HEK293T (cell line): ENCODE data around the gene PRDM13.

Experiments used
- CTCF ChIA-PET: fragments of 350-600 bp; formaldehyde crosslinking; extraction: SDS; loops from one replicate; lab custom pipeline; 2021; ENCODE audit warnings: antibody characterized with exemption, inconsistent platforms; lab: Yijun Ruan, JAX
- POLR2A ChIA-PET: fragments of 350-600 bp; formaldehyde crosslinking; extraction: SDS; loops from one replicate; lab custom pipeline; 2020; ENCODE audit warnings: antibody characterized with exemption, inconsistent platforms; lab: Yijun Ruan, JAX
- DNase-seq: peaks from one replicate; pipeline ENCODE4 v3.0.0; 2012; ENCODE audit warnings: mixed read lengths; ENCODE audit errors: extremely low spot score
- ARNT ChIP-seq: fragments of 450-650 bp; IDR thresholded peaks from 2 replicates; pipeline ENCODE4 v1.6.1; 2017; ENCODE audit warnings: mild to moderate bottlenecking
- BHLHE40 ChIP-seq: fragments of 450-650 bp; IDR thresholded peaks from 2 replicates; pipeline ENCODE4 v1.6.1; 2016; ENCODE audit warnings: mild to moderate bottlenecking, moderate library complexity, borderline replicate concordance
- CTBP1 ChIP-seq: fragments of 450-650 bp; IDR thresholded peaks from 2 replicates; pipeline ENCODE4 v1.6.1; 2016; ENCODE audit warnings: borderline replicate concordance
- ELF4 ChIP-seq: fragments of 450-650 bp; IDR thresholded peaks from 2 replicates; pipeline ENCODE4 v1.6.1; 2017; ENCODE audit warnings: antibody characterized with exemption
- FOXA1 ChIP-seq: fragments of 450-650 bp; IDR thresholded peaks from 2 replicates; pipeline ENCODE4 v1.6.1; 2016; ENCODE audit warnings: mild to moderate bottlenecking
- FOXK2 ChIP-seq: fragments of 450-650 bp; IDR thresholded peaks from 2 replicates; pipeline ENCODE4 v1.6.1; 2016; ENCODE audit warnings: mild to moderate bottlenecking
- FOXM1 ChIP-seq: fragments of 450-650 bp; IDR thresholded peaks from 2 replicates; pipeline ENCODE4 v1.6.1; 2017; ENCODE audit warnings: mild to moderate bottlenecking, borderline replicate concordance
- HDGF ChIP-seq: fragments of 450-650 bp; IDR thresholded peaks from 2 replicates; pipeline ENCODE4 v1.6.1; 2017; ENCODE audit warnings: antibody characterized with exemption, borderline replicate concordance
- L3MBTL2 ChIP-seq: fragments of 450-650 bp; conservative IDR thresholded peaks from 2 replicates; pipeline ENCODE4 v1.6.1; 2016; ENCODE audit warnings: mild to moderate bottlenecking
- LEF1 ChIP-seq: fragments of 450-650 bp; IDR thresholded peaks from 2 replicates; pipeline ENCODE4 v1.6.1; 2017; ENCODE audit warnings: mild to moderate bottlenecking, borderline replicate concordance
- NFRKB ChIP-seq: fragments of 450-650 bp; IDR thresholded peaks from 2 replicates; pipeline ENCODE4 v1.6.1; 2016; ENCODE audit warnings: mild to moderate bottlenecking, moderate library complexity
- SP1 ChIP-seq: fragments of 450-650 bp; IDR thresholded peaks from 2 replicates; pipeline ENCODE4 v1.6.1; 2017
- SUZ12 ChIP-seq: fragments of 450-650 bp; IDR thresholded peaks from 2 replicates; pipeline ENCODE4 v1.6.1; 2016; ENCODE audit warnings: mild to moderate bottlenecking
- TARDBP ChIP-seq: fragments of 450-650 bp; IDR thresholded peaks from 2 replicates; pipeline ENCODE4 v1.6.1; 2016
- ZNF384 ChIP-seq: fragments of 450-650 bp; IDR thresholded peaks from 2 replicates; pipeline ENCODE4 v1.6.1; 2016
- TF ChIP-seq, protein P1 (sequence below): fragments of 450-650 bp; IDR thresholded peaks from 2 replicates; pipeline ENCODE4 v1.6.1; 2016

PRDM13 gene

GRCh38 chr6:99602520-99603420 is 3.9 kb upstream of the PRDM13 start:
- CTCF ChIA-PET = interaction anchor here (0.7 kb wide), 1 partner anchor 17 kb away, joined by 3 read pairs; no protein-coding TSS in a partner anchor
- DNase-seq = no peak
- TF ChIP-seq ELF4 = no peak
- no peak for TF ChIP-seq ZNF384
- no peak for TF ChIP-seq LEF1
- TF ChIP-seq SP1 = no peak
- TF ChIP-seq L3MBTL2 = no peak
- no peak for TF ChIP-seq ARNT
- TF ChIP-seq FOXK2 = no peak
- TF ChIP-seq HDGF = no peak
- TF ChIP-seq FOXA1 = no peak
- TF ChIP-seq TARDBP = no peak
- TF ChIP-seq, protein P1, sequence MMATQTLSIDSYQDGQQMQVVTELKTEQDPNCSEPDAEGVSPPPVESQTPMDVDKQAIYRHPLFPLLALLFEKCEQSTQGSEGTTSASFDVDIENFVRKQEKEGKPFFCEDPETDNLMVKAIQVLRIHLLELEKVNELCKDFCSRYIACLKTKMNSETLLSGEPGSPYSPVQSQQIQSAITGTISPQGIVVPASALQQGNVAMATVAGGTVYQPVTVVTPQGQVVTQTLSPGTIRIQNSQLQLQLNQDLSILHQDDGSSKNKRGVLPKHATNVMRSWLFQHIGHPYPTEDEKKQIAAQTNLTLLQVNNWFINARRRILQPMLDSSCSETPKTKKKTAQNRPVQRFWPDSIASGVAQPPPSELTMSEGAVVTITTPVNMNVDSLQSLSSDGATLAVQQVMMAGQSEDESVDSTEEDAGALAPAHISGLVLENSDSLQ = no peak
- TF ChIP-seq SUZ12 = no peak
- TF ChIP-seq BHLHE40 = no peak
- TF ChIP-seq CTBP1 = no peak
- TF ChIP-seq NFRKB = no peak
- no peak for TF ChIP-seq FOXM1

DNA sequence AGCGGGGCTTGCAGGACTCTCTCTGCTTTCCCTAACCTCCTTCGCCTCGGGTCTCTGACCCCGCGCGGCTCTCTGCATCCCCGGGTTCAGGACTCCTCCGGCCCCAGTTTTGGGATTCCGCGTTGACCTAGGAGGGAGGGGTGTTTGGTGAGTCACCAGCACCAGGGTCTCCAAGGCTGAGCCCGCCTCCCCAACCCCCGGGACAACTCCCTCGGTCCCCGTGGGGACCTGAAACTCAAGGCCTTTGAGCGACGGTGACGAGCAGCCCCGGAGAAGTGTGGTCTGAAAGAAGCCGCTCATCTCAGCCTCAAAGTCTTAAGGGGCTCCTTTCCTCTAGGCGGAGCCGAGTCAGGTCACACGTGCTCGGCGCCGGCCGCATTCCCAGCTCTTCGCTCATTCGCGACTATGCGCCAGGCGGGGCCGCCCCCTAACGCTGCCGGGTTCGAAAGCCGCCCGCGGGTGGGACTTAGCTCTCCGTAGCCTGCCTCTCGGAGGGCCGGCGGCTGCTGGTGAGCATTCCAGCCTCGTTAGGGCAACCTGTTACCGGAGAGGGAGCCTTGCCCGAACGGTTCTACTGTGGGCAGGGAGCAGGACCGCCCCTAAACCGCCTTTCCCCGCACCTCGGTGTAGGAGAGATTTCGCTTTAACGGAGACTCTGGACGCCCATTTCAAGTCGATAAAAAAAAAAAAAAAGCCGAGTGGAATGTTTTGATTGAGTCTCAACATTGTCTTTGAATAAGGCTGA is 3.0 kb upstream of the PRDM13 start:
- ChIA-PET POLR2A (interaction anchor here (0.7 to 1.2 kb wide), 2 partner anchors 10 to 11 kb away, joined by 3 to 4 read pairs; no protein-coding TSS in a partner anchor), CTCF (no interaction called here)
- TF ChIP-seq SUZ12 (no peak), FOXK2 (no peak), ELF4 (no peak), FOXM1 (no peak), FOXA1 (no peak), ARNT (no peak)
- DNase-seq = no peak

More at GRCh38 chr6:99602520-99603420, 3.9 kb upstream of the PRDM13 start:
- POLR2A ChIA-PET = interaction anchor here (0.7 to 1.5 kb wide), 3 partner anchors 11 to 14 kb away, joined by 3 to 4 read pairs (median 4); no protein-coding TSS in a partner anchor

- TF ChIP-seq FOXK2 = no peak
- TF ChIP-seq SUZ12 = no peak
- TF ChIP-seq CTBP1 = no peak
- TF ChIP-seq ZNF384 = no peak
- no peak for TF ChIP-seq NFRKB
- no peak for TF ChIP-seq SP1
- TF ChIP-seq FOXM1 = no peak
- TF ChIP-seq BHLHE40 = no peak
- TF ChIP-seq HDGF = no peak
- no peak for TF ChIP-seq L3MBTL2
- no peak for TF ChIP-seq LEF1
- TF ChIP-seq FOXA1 = no peak
- no peak for DNase-seq
- ChIA-PET POLR2A (interaction anchor here (0.7 to 1.2 kb wide), 2 partner anchors 11 to 65 kb away, joined by 3 read pairs; no protein-coding TSS in a partner anchor), CTCF (no interaction called here)
Observed at GRCh38 chr6:99604166-99605073, 2.2 kb upstream of the PRDM13 start.

GRCh38 chr6:99605074-99605734 is 1.4 kb upstream of the PRDM13 start:
- ChIA-PET CTCF (no interaction called here), POLR2A (no interaction called here)
- no peak for TF ChIP-seq NFRKB
- TF ChIP-seq HDGF = no peak
- TF ChIP-seq FOXA1 = no peak
- no peak for TF ChIP-seq SP1
- TF ChIP-seq ARNT = no peak
- TF ChIP-seq FOXM1 = no peak
- no peak for TF ChIP-seq LEF1
- no peak for TF ChIP-seq ZNF384
- no peak for TF ChIP-seq FOXK2
- TF ChIP-seq L3MBTL2 = no peak
- no peak for TF ChIP-seq CTBP1
- no peak for TF ChIP-seq SUZ12
- DNase-seq = no peak

DNA sequence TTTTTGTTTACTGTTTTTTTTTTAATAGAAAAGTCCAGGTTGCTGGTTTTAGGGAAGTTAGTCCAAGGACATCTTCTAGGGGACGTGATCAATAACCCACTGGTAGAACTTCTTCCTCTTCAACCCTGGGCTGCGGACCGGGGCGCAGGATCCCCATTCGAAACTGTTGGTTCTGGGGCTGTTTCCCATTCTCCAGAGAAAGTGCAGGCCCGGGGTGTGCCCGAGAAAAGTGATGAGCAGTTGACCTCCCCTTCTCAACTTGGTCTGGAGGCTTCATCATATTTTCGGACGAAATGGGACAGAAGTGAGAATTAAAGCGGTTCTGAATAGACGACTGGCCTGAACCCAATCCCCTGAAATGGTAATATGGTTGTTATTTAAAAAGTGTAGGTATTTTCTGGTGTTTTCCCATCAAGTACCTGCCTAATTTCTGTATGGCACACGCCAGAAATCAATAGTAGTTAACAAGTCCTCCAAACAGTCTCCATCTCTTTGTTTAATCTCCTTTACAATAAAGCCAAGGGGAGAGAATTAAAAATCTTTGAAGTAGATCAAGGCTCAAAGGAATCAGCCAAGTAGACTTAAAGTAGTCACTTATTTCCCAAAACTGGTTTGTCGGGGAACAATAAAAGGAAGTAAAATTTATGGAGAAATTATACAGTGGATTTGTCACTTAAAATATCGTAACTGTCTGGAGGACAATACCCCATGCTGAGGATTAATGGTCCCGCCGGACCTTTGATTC is 550 bp upstream of the PRDM13 start:
- DNase-seq = no peak
- TF ChIP-seq LEF1 (no peak), SP1 (no peak), FOXA1 (no peak), L3MBTL2 (no peak), ELF4 (no peak), TARDBP (no peak), BHLHE40 (no peak)
- CTCF ChIA-PET = no interaction called here
- POLR2A ChIA-PET = no interaction called here
